Measurements from ENCODE around the gene COX6B2. TPM values are rescaled to one million over a fixed set of nuclear protein-coding genes. Genes with fewer than 3 reads are reported as not detected.

The COX6B2 gene
- total RNA-seq, 1 donor from 2014 or later: not detected

DNA sequence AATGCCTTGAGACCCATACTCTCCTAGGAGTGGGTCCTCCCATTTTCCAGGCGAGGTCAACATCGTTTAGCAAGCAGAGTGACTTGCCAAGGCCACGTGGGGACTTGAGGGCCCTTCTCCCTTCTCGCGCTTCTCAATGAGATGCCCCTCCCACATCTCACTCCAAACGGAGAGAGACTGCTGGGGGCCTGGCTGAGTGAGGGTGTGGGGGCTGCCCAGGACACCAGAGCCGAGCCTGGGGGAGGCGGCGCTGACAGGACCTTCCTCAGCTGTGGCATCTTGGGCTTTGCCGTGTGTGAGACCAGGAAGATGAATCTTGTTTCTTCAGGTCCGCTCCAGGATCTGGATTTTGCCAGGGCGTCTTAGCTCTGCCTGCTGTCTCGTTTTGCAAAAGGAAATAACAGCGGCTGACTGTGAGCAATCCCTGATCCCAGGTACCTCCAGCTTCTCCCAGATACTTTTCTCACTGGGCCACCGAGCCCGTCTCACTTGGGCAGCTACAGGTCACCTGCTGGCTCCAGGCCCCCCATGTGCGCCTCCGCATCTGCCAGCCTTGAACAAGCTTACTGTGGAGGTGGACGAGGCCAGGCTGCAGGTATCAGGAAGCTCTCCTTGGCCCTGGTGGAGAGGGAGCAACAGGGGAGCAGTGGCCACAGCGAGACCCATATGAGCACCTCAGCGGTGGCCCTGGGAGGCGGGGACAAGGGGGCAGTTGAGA, 6.0 kb downstream of the COX6B2 start:
- TF ChIP-seq, protein P1, sequence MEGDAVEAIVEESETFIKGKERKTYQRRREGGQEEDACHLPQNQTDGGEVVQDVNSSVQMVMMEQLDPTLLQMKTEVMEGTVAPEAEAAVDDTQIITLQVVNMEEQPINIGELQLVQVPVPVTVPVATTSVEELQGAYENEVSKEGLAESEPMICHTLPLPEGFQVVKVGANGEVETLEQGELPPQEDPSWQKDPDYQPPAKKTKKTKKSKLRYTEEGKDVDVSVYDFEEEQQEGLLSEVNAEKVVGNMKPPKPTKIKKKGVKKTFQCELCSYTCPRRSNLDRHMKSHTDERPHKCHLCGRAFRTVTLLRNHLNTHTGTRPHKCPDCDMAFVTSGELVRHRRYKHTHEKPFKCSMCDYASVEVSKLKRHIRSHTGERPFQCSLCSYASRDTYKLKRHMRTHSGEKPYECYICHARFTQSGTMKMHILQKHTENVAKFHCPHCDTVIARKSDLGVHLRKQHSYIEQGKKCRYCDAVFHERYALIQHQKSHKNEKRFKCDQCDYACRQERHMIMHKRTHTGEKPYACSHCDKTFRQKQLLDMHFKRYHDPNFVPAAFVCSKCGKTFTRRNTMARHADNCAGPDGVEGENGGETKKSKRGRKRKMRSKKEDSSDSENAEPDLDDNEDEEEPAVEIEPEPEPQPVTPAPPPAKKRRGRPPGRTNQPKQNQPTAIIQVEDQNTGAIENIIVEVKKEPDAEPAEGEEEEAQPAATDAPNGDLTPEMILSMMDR (IDR thresholded peaks at IDR 0.05; ENCODE audit: unreplicated experiment): no peak
- H3K27ac Mint-ChIP-seq (ENCODE audit: unreplicated experiment): peak overlapping the region; percentile 18
- no peak for DNase-seq (ENCODE audit: low spot score)
- no peaks in the 10 kb centered on the region for H3K9me3 Mint-ChIP-seq (ENCODE audit: unreplicated experiment)
- H3K4me3 Mint-ChIP-seq (ENCODE audit: unreplicated experiment): no peak overlapping the region
- peaks cover 4% of the 10 kb centered on the region for H3K36me3 Mint-ChIP-seq (ENCODE audit: low read depth, unreplicated experiment)
- H3K4me1 Mint-ChIP-seq (ENCODE audit: unreplicated experiment): peaks cover 9% of the 10 kb centered on the region
- peaks cover 28% of the 10 kb centered on the region for H3K27me3 Mint-ChIP-seq (ENCODE audit: unreplicated experiment)

DNA sequence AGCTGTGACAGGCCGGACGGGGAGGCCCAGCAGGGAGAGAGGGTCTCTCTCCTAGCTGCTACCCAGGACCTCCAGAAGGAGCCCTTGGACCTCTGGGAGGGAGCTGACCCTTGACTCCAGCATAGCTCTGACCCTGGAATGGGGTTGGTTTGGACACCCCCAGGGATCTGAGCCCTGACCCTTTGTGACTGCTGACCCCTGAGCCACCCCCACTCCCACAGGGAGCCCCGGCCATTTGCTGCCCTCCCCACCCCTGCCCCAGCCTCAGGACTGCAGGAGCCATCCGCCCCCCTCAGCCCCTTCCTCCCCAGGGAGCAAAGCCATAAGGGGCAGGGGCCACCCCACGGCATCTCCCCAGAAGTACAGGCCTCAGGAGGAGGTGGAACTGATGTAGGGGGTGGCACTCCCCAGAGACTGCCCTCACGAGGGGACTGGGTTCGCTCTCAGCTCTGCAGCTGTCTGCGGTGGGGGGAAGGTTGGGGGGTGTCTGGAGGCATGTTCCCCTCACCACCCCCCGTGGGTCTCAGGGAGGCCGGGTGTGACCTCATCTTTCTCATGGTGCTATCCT, 7.0 kb downstream of the COX6B2 start:
- H3K27ac Mint-ChIP-seq (ENCODE audit: unreplicated experiment): no peak overlapping the region
- H3K4me3 Mint-ChIP-seq (ENCODE audit: unreplicated experiment): no peak overlapping the region
- no peak for DNase-seq (ENCODE audit: low spot score)
- TF ChIP-seq, protein P1 (IDR thresholded peaks at IDR 0.05; ENCODE audit: unreplicated experiment): no peak
- H3K9me3 Mint-ChIP-seq (ENCODE audit: unreplicated experiment): no peaks in the 10 kb centered on the region
- H3K36me3 Mint-ChIP-seq (ENCODE audit: low read depth, unreplicated experiment): peaks cover 4% of the 10 kb centered on the region
- H3K27me3 Mint-ChIP-seq (ENCODE audit: unreplicated experiment): peaks cover 20% of the 10 kb centered on the region
- H3K4me1 Mint-ChIP-seq (ENCODE audit: unreplicated experiment): peaks cover 6% of the 10 kb centered on the region

DNA sequence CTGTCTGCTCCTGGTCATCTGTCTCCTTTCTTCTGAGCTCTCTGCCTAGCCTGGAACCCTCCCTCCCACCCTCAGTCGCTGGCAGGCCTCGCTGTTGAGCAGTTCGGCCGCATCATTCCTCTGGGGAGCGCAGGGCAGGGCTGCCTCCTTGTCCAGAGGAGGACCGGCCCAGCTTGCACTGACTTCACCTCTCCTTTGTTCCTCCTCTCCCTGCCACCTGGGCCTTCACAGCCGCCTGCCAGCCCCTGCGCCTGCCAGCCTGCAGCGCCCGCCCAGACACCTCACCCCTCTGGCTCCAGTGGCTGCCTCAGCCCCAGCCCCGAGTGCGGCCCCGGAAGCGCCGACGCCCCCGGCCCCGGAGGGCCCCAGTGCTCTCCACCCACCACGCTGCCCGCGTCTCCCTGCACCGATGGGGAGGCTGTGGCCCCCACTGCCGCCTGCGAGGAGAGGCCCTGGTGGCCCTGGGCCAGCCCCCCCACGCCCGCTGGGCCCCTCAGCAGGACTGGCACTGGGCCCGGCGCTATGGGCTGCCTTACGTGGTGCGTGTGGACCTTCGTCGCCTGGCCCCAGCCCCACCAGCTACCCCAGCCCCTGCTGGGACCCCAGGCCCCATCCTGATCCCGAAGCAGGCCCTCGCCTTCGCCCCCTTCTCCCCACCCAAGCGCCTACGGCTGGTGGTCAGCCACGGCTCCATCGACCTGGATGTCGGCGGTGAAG, 7.6 kb downstream of the COX6B2 start:
- H3K27me3 Mint-ChIP-seq (ENCODE audit: unreplicated experiment): peaks cover 15% of the 10 kb centered on the region
- no peak overlapping the region for H3K27ac Mint-ChIP-seq (ENCODE audit: unreplicated experiment)
- TF ChIP-seq, protein P1 (IDR thresholded peaks at IDR 0.05; ENCODE audit: unreplicated experiment): no peak
- no peaks in the 10 kb centered on the region for H3K9me3 Mint-ChIP-seq (ENCODE audit: unreplicated experiment)
- H3K36me3 Mint-ChIP-seq (ENCODE audit: low read depth, unreplicated experiment): peaks cover 4% of the 10 kb centered on the region
- H3K4me3 Mint-ChIP-seq (ENCODE audit: unreplicated experiment): no peak overlapping the region
- DNase-seq (ENCODE audit: low spot score): no peak
- peaks cover 6% of the 10 kb centered on the region for H3K4me1 Mint-ChIP-seq (ENCODE audit: unreplicated experiment)

DNA sequence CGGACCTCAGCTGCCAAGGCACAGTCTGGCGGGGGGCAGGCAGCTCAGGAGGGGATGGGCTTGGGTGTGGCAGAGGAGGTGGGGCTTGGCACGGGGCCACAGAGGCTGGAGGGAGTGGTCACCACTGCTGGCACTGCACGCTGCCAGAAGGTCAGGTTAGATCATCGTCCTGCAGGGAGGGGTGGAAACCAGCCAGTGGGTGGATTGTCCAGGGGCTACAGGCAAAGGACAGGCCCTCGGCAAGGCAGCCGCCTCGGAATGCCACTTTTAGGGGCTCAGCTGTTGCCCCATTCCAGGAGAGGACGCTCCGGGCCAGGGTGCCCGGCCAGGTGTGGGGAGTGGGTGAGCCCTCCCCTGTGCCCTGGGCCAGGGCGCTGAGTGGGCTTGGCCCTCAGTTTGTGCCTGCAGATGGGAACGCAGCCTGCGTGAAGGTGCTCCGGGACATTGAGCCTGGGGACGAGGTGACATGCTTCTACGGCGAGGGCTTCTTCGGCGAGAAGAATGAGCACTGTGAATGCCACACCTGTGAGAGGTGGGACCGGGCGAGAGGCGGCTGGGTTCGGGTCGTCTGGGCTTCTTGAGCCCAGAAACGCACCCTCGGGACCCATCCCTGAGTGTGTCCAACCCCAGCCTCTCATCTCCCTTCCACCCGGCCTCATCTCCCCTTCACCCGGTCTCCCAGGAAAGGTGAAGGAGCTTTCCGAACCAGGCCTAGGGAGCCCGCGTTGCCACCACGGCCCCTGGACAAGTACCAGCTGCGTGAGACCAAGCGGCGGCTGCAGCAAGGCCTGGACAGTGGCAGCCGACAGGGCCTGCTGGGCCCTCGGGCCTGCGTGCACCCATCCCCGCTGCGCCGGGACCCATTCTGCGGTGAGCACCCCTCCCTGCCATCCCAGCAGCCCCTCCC, 8.4 kb downstream of the COX6B2 start:
- TF ChIP-seq, protein P1 (IDR thresholded peaks at IDR 0.05; ENCODE audit: unreplicated experiment): no peak
- peaks cover 6% of the 10 kb centered on the region for H3K4me1 Mint-ChIP-seq (ENCODE audit: unreplicated experiment)
- no peak overlapping the region for H3K4me3 Mint-ChIP-seq (ENCODE audit: unreplicated experiment)
- DNase-seq (ENCODE audit: low spot score): no peak
- H3K27me3 Mint-ChIP-seq (ENCODE audit: unreplicated experiment): peaks cover 13% of the 10 kb centered on the region
- H3K36me3 Mint-ChIP-seq (ENCODE audit: low read depth, unreplicated experiment): peaks cover 4% of the 10 kb centered on the region
- H3K27ac Mint-ChIP-seq (ENCODE audit: unreplicated experiment): no peak overlapping the region
- no peaks in the 10 kb centered on the region for H3K9me3 Mint-ChIP-seq (ENCODE audit: unreplicated experiment)
